ENCODE results near the gene IL5RA.

The IL5RA gene

GRCh38 chr3:3023111-3023745 lies 86.9 kb downstream of the IL5RA start:
- in situ Hi-C loops (cut with HindIII; ENCODE audit: low pct_unique_long_range_greater_than_20kb, low sequenced_read_pairs): no loop called here
- DNase-seq (ENCODE audit: low read depth in 1 of 2, low spot score in 1 of 2): no peak

GRCh38 chr3:3020209-3020608 lies 90.0 kb downstream of the IL5RA start:
- DNase-seq (ENCODE audit: low read depth in 1 of 2, low spot score in 1 of 2): no peak
- no peak for TF ChIP-seq JUND (IDR thresholded peaks at IDR 0.05; ENCODE audit: low read depth)
- in situ Hi-C loops (cut with HindIII; ENCODE audit: low pct_unique_long_range_greater_than_20kb, low sequenced_read_pairs): no loop called here

More at GRCh38 chr3:3023111-3023745, 86.9 kb downstream of the IL5RA start:
- TF ChIP-seq JUND (IDR thresholded peaks at IDR 0.05; ENCODE audit: low read depth): no peak

Data from T47D (cell line).